Activated CD4-positive, alpha-beta memory T cell treated with anti-CD3 and anti-CD28 coated beads for 36 hours (primary cell): ENCODE data around the gene CLDN10. TPM values are rescaled to one million over a fixed set of nuclear protein-coding genes. Genes with fewer than 3 reads are reported as not detected.

Experiments
- CTCF ChIA-PET: fragments of 350-600 bp; sonication (Branson Sonifier 250); formaldehyde crosslinking; loops from one replicate; lab custom pipeline; 2021; ENCODE audit warnings: antibody characterized with exemption, inconsistent platforms; lab: Charles Lee
- POLR2A ChIA-PET: fragments of 350-600 bp; sonication (Branson Sonifier 250); formaldehyde crosslinking; loops from one replicate; lab custom pipeline; 2021; ENCODE audit warnings: antibody characterized with exemption; lab: Charles Lee
- DNase-seq: peaks from one replicate; pipeline ENCODE4 v3.0.0-alpha.2; 2020
- H3K27ac Mint-ChIP-seq: one replicate; pipeline ENCODE4 v1.8.0; 2021; ENCODE audit warnings: mixed read lengths
- H3K27me3 Mint-ChIP-seq: one replicate; pipeline ENCODE4 v1.8.0; 2021; ENCODE audit warnings: mixed read lengths
- H3K36me3 Mint-ChIP-seq: one replicate; pipeline ENCODE4 v1.8.0; 2021; ENCODE audit warnings: mixed read lengths
- H3K4me1 Mint-ChIP-seq: one replicate; pipeline ENCODE4 v1.8.0; 2021; ENCODE audit warnings: low read depth, mixed read lengths
- H3K4me3 Mint-ChIP-seq: one replicate; pipeline ENCODE4 v1.8.0; 2021; ENCODE audit warnings: mild to moderate bottlenecking, mixed read lengths
- H3K9me3 Mint-ChIP-seq: one replicate; pipeline ENCODE4 v1.8.0; 2021; ENCODE audit warnings: mixed read lengths
- intact Hi-C: fragments of 100-400 bp; cut with micrococcal nuclease; formaldehyde crosslinking; loops from one replicate; pipeline ENCODE4 v1.15.1; 2023
- total RNA-seq, 2 experiments: library from RNA; stranded (reverse); gene quantifications; one replicate each; pipeline ENCODE4 v1.2.3, GENCODE V29; 2021

CLDN10 gene
- total RNA-seq, 2 experiments from 2014 or later: not detected

- ChIA-PET POLR2A (no interaction called here), CTCF (no interaction called here)
- Mint-ChIP-seq H3K27me3 (peaks cover 22% of the 10 kb centered on the region), H3K27ac (no peak overlapping the region), H3K4me1 (no peaks in the 10 kb centered on the region), H3K9me3 (no peaks in the 10 kb centered on the region), H3K36me3 (no peaks in the 10 kb centered on the region), H3K4me3 (no peak overlapping the region)
- intact Hi-C loops: no loop called here
- DNase-seq: no peak
These were observed 76.6 kb downstream of the CLDN10 start for GRCh38 chr13:95629071-95629470.

Other genes with a start within 250 kb of the CLDN10 start
- under 1 TPM; 0.17 to 0.33 TPM for gene DZIP1, start 92.0 kb downstream of the CLDN10 start, total RNA-seq
- 10 to 100 TPM; 19.2 to 20.1 TPM for gene DNAJC3, start 124.4 kb downstream of the CLDN10 start, total RNA-seq